ENCODE measurements around the gene SSRP1. TPM values are rescaled to one million over a fixed set of nuclear protein-coding genes. Genes with fewer than 3 reads are reported as not detected.

The SSRP1 gene
- total RNA-seq, 1 experiment from 2014 or later = 173 TPM

DNA sequence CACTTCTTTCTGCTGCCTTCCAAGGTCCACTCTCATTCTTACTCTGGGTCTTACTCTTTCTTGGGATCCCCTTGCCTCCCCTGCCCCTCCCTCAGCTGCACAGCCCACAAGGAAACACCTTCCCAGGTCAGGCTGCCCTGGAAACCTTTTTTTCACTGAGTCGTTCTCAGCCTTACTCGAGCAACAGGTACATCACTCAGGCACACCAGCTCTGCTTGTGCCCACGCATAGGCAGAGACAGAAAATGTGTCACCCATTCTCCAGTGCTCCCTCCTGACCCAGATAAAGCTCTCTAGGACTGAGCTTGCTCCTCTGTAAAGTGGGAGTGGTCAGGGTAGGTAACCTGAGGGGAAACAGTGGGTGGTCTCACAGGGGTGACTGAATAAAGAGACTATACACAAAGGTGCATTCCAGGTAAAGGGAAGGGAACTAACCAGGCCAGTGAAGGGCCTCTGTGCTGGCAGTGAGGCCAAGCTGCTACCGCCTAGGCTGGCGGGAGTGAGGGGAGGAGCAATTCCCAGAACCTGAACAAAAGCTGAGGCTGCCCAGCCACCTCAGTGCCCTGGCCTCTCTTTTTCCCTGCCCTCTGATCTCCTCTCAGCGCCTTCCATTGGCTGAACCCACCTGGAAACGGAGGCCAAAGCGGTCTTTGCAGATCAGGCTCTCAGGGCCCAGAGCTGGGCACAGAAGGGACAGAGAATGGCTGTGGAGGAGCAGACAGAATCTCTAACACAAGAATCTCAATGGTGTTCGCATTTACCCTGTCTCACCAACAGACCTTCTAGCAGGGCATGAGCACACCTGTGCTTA is 29.4 kb upstream of the SSRP1 start:
- H3K4me3 ChIP-seq (ENCODE audit: low read depth in 2 of 2, low read length in 2 of 2) = no peak overlapping the region
- intact Hi-C loops (cut with micrococcal nuclease; ENCODE audit: unreplicated experiment) = no loop called here
- POLR2A ChIA-PET = no interaction called here

DNA sequence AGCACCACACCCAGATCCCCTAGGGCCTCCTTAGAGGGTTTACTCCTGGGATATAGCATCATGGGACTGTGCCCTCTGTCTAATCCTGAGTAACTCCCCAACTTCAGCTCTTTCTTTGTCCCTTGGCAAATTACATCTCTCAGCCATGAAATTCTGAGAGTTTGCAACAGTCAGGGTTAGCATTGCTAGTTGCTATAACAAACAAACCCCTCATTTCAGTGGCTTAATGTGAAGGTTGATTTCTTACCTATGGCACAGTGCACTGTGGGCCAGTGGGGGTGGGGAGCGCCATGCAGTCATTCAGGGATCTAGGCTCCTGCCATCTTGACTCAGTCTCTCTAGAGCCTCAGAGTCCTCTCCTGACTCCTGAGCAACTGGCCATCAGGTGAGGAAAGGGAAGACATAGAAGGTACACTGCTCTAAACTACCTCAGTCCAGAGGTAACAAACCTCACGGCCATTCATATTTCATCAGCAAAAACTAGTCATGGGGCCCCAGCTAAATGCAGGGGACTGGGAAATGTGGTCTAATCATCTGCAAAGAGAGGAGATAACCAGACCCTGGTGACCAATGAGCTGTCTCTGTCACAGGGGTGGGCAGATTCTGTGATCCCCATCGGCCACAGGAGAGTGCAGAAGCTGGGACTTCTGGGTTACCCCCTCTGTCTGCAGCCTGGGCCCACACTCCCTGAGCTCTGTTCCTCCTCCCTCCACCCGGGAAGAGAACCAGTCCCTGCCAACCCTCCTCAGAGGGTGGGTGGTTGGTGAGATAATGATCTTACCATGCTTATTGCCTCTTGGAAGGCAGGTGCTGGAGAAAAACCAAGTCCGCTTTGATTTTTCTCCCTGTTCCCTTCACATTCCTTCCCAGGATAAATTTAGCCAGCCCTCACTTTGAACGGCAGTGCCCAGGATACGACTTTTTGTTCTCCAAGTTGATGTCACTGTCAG is 27.7 kb upstream of the SSRP1 start:
- Histone ChIP-seq H3K27me3 (ENCODE audit: control insufficient read depth, insufficient read depth, low read length) (no peaks in the 10 kb centered on the region; the same call in 1 of the 2 replicates), H3K36me3 (ENCODE audit: control insufficient read depth, insufficient read depth, low read length) (no peaks in the 10 kb centered on the region), H3K9me3 (ENCODE audit: control insufficient read depth, insufficient read depth, low read depth, low read length) (no peaks in the 10 kb centered on the region), H3K27ac (ENCODE audit: low read length) (no peak overlapping the region), H3K4me1 (ENCODE audit: control insufficient read depth, insufficient read depth, low read length) (0 out of 2 replicates have a peak, but pooled peaks cover 7% of the 10 kb centered on the region), H3K4me3 (ENCODE audit: low read depth in 2 of 2, low read length in 2 of 2) (no peak overlapping the region)
- in situ Hi-C loops (cut with HindIII; ENCODE audit: low pct_unique_long_range_greater_than_20kb, low sequenced_read_pairs) (no loop called here), intact Hi-C loops (cut with micrococcal nuclease; ENCODE audit: unreplicated experiment) (no loop called here)
- POLR2A ChIA-PET = no interaction called here
- TF ChIP-seq, protein P1, sequence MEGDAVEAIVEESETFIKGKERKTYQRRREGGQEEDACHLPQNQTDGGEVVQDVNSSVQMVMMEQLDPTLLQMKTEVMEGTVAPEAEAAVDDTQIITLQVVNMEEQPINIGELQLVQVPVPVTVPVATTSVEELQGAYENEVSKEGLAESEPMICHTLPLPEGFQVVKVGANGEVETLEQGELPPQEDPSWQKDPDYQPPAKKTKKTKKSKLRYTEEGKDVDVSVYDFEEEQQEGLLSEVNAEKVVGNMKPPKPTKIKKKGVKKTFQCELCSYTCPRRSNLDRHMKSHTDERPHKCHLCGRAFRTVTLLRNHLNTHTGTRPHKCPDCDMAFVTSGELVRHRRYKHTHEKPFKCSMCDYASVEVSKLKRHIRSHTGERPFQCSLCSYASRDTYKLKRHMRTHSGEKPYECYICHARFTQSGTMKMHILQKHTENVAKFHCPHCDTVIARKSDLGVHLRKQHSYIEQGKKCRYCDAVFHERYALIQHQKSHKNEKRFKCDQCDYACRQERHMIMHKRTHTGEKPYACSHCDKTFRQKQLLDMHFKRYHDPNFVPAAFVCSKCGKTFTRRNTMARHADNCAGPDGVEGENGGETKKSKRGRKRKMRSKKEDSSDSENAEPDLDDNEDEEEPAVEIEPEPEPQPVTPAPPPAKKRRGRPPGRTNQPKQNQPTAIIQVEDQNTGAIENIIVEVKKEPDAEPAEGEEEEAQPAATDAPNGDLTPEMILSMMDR (IDR thresholded peaks at IDR 0.05) = no peak
- no peak for TF ChIP-seq SIN3A (IDR thresholded peaks at IDR 0.05; ENCODE audit: borderline replicate concordance, insufficient read depth, low read depth, low read length)
- TF ChIP-seq, protein P2, sequence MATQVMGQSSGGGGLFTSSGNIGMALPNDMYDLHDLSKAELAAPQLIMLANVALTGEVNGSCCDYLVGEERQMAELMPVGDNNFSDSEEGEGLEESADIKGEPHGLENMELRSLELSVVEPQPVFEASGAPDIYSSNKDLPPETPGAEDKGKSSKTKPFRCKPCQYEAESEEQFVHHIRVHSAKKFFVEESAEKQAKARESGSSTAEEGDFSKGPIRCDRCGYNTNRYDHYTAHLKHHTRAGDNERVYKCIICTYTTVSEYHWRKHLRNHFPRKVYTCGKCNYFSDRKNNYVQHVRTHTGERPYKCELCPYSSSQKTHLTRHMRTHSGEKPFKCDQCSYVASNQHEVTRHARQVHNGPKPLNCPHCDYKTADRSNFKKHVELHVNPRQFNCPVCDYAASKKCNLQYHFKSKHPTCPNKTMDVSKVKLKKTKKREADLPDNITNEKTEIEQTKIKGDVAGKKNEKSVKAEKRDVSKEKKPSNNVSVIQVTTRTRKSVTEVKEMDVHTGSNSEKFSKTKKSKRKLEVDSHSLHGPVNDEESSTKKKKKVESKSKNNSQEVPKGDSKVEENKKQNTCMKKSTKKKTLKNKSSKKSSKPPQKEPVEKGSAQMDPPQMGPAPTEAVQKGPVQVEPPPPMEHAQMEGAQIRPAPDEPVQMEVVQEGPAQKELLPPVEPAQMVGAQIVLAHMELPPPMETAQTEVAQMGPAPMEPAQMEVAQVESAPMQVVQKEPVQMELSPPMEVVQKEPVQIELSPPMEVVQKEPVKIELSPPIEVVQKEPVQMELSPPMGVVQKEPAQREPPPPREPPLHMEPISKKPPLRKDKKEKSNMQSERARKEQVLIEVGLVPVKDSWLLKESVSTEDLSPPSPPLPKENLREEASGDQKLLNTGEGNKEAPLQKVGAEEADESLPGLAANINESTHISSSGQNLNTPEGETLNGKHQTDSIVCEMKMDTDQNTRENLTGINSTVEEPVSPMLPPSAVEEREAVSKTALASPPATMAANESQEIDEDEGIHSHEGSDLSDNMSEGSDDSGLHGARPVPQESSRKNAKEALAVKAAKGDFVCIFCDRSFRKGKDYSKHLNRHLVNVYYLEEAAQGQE (IDR thresholded peaks at IDR 0.05; ENCODE audit: insufficient read depth in 1 of 2, low read depth in 2 of 2, low read length in 1 of 2) = no peak
- TF ChIP-seq TCF7L2 (IDR thresholded peaks at IDR 0.05; ENCODE audit: low read depth, low read length) = no peak
- no peak for TF ChIP-seq POLR2AphosphoS5 (IDR thresholded peaks at IDR 0.05; ENCODE audit: low read depth, low read length)
- BruUV-seq (replicated peaks) = no TSS peak
- DNase-seq (ENCODE audit: low read depth, low spot score) (no peak), ATAC-seq (no peak)
- CTCF ChIA-PET = no interaction called here

More for the DNA sequence above, 29.4 kb upstream of the SSRP1 start:
- in situ Hi-C loops (cut with HindIII; ENCODE audit: low pct_unique_long_range_greater_than_20kb, low sequenced_read_pairs) = no loop called here
- CTCF ChIA-PET = interaction anchor here (0.6 kb wide), 1 partner anchor 59 kb away, joined by 7 read pairs; no protein-coding TSS in a partner anchor
- ATAC-seq = no peak
- Histone ChIP-seq H3K27ac (ENCODE audit: low read length) (no peak overlapping the region), H3K9me3 (ENCODE audit: control insufficient read depth, insufficient read depth, low read depth, low read length) (no peaks in the 10 kb centered on the region), H3K36me3 (ENCODE audit: control insufficient read depth, insufficient read depth, low read length) (no peaks in the 10 kb centered on the region), H3K27me3 (ENCODE audit: control insufficient read depth, insufficient read depth, low read length) (no peaks in the 10 kb centered on the region; the same call in 1 of the 2 replicates), H3K4me1 (ENCODE audit: control insufficient read depth, insufficient read depth, low read length) (0 out of 2 replicates have a peak, but pooled peaks cover under 1% of the 10 kb centered on the region)
- BruUV-seq (replicated peaks) = no TSS peak
- no peak for TF ChIP-seq POLR2AphosphoS5 (IDR thresholded peaks at IDR 0.05; ENCODE audit: low read depth, low read length)
- TF ChIP-seq, protein P2 (IDR thresholded peaks at IDR 0.05; ENCODE audit: insufficient read depth in 1 of 2, low read depth in 2 of 2, low read length in 1 of 2) = no peak
- no peak for DNase-seq (ENCODE audit: low read depth, low spot score)
